Keratinocyte (primary cell): ENCODE results near the gene RAB11A. TPM values are rescaled to one million over a fixed set of nuclear protein-coding genes. Genes with fewer than 3 reads are reported as not detected.

Experiments used
- DNase-seq: peaks from one replicate; pipeline ENCODE4 v3.0.0-alpha.2; 2011; ENCODE audit warnings: low read depth, missing footprints, low spot score
- FAIRE-seq: peaks from 2 replicates; lab custom pipeline; 2011; peaks lifted over from hg19 to GRCh38; lab: Jason Lieb, UNC
- H2AFZ ChIP-seq: 2 replicates; pipeline ENCODE4 v1.6.0; 2012; ENCODE audit warnings: low read length, control low read depth, inconsistent platforms; ENCODE audit not compliant: control insufficient read depth
- H3K27ac ChIP-seq: 2 replicates; pipeline ENCODE4 v1.5.1; 2011; ENCODE audit warnings: low read length; ENCODE audit not compliant: control insufficient read depth, insufficient read depth
- H3K27me3 ChIP-seq: 3 replicates; pipeline ENCODE4 v1.6.0; 2011; ENCODE audit warnings: low read length; ENCODE audit not compliant: control insufficient read depth, insufficient read depth; ENCODE audit errors: extremely low read depth
- H3K36me3 ChIP-seq, 2 experiments: 2 replicates in 1 of 2; 3 replicates in 1 of 2; pipeline ENCODE4 v1.5.1; 2011; ENCODE audit warnings: low read length in 2 of 2, mild to moderate bottlenecking in 1 of 2; ENCODE audit not compliant: control insufficient read depth in 2 of 2, insufficient read depth in 2 of 2; ENCODE audit errors: extremely low read depth in 1 of 2
- H3K4me1 ChIP-seq: 3 replicates; pipeline ENCODE4 v1.5.1; 2011; ENCODE audit warnings: low read length; ENCODE audit not compliant: control insufficient read depth, insufficient read depth; ENCODE audit errors: extremely low read depth
- H3K4me2 ChIP-seq: 3 replicates; pipeline ENCODE4 v1.6.0; 2011; ENCODE audit warnings: low read depth, low read length; ENCODE audit not compliant: control insufficient read depth, insufficient read depth; ENCODE audit errors: extremely low read depth
- H3K4me3 ChIP-seq, 3 experiments: fragments of 200-600 bp in 1 of 3; sonication (generic) in 1 of 3; 2 replicates in 2 of 3; 3 replicates in 1 of 3; pipeline ENCODE4 v1.5.1; 2011 to 2016; ENCODE audit warnings: low read length in 3 of 3, mild to moderate bottlenecking in 3 of 3, control low read depth in 2 of 3, inconsistent platforms in 1 of 3, low read depth in 1 of 3, mixed read lengths in 1 of 3, mixed run types in 1 of 3, moderate library complexity in 1 of 3; ENCODE audit not compliant: control insufficient read depth in 2 of 3, insufficient read depth in 2 of 3; ENCODE audit errors: extremely low read depth in 1 of 3
- H3K79me2 ChIP-seq: 2 replicates; pipeline ENCODE4 v1.6.0; 2012; ENCODE audit warnings: low read length; ENCODE audit not compliant: control insufficient read depth, insufficient read depth
- H3K9ac ChIP-seq: 3 replicates; pipeline ENCODE4 v1.6.0; 2011; ENCODE audit warnings: low read length; ENCODE audit not compliant: control insufficient read depth, insufficient read depth; ENCODE audit errors: extremely low read depth
- H3K9me1 ChIP-seq: 3 replicates; pipeline ENCODE4 v1.6.0; 2011; ENCODE audit warnings: low read length; ENCODE audit not compliant: control insufficient read depth, insufficient read depth; ENCODE audit errors: extremely low read depth
- H3K9me3 ChIP-seq: 2 replicates; pipeline ENCODE4 v1.5.1; 2012; ENCODE audit warnings: low read depth, low read length; ENCODE audit not compliant: control insufficient read depth
- H4K20me1 ChIP-seq: 3 replicates; pipeline ENCODE4 v1.6.0; 2011; ENCODE audit warnings: low read length; ENCODE audit not compliant: control insufficient read depth, insufficient read depth; ENCODE audit errors: extremely low read depth
- EZH2 ChIP-seq: IDR thresholded peaks from one replicate; pipeline ENCODE4 v1.6.1; 2012; ENCODE audit warnings: inconsistent platforms, mild to moderate bottlenecking, low read length, moderate library complexity
- dilution Hi-C: fragments of 300-500 bp; cut with MboI; formaldehyde crosslinking; loops from one replicate; pipeline ENCODE4 v1.7.0; 2020; ENCODE audit warnings: low sequenced_read_pairs; ENCODE audit not compliant: extremely low pct_ligation_motif_present
- polyA plus RNA-seq, 5 experiments: library from polyadenylated mRNA; depleted of rRNA in 3 of 5; stranded (reverse) in 3 of 5; stranded (forward) in 1 of 5; unstranded in 1 of 5; fragments of >200 nt; gene quantifications; 1 replicate in 1 of 5; 2 replicates in 3 of 5; 3 replicates in 1 of 5; pipeline versions ENCODE4 v1.2.1 to v1.2.3, GENCODE V29; 2011 to 2012; ENCODE audit warnings: missing spikeins in 2 of 5, low read depth in 1 of 5, low replicate concordance in 1 of 5
- TF ChIP-seq, protein P1 (sequence below), 3 experiments: IDR thresholded peaks in 1 of 3; conservative IDR thresholded peaks in 1 of 3; optimal IDR thresholded peaks in 1 of 3; 2 replicates in 2 of 3; 3 replicates in 1 of 3; pipeline versions ENCODE3 to v1.5.1; 2011; ENCODE audit warnings: low read length in 3 of 3, mild to moderate bottlenecking in 3 of 3, moderate library complexity in 2 of 3, control low read depth in 1 of 3, inconsistent platforms in 1 of 3; ENCODE audit not compliant: insufficient read depth in 2 of 3; ENCODE audit errors: extremely low read depth in 1 of 3

RAB11A gene
- polyA plus RNA-seq, 1 donor (not counting 4 experiments of a cell fraction or from before 2014, with no cell fraction given), result 537 TPM

DNA sequence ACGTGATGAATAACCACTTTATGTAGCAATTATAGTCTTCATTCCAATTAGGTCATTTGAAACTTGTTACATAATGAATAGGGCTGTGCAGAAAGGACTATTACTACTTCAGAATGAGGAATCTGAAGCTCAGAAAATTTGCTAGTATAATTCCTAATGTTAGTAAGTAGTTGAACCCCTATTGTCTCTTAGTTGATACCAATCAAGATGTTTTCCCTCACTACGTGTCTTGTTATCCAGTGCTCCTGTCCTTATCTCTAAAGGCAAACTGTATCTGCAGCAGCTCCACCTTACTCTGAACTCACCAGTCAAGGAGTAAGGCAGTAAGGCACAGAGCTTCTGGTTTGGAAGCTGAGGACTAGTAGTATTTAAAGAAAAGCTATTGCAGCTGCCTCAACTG lies 32.0 kb downstream of the RAB11A start:
- Histone ChIP-seq H2AFZ (no peak overlapping the region), H3K9me1 (peaks cover 5% of the 10 kb centered on the region), H3K4me2 (no peak overlapping the region), H3K4me1 (peaks cover 24% of the 10 kb centered on the region), H3K9me3 (no peaks in the 10 kb centered on the region), H4K20me1 (no peaks in the 10 kb centered on the region), H3K9ac (no peak overlapping the region), H3K4me3 (no peak overlapping the region), H3K27ac (no peak overlapping the region), H3K27me3 (no peaks in the 10 kb centered on the region), H3K36me3 (peaks cover 33 to 35% of the 10 kb centered on the region in 2 experiments), H3K79me2 (peaks cover 5% of the 10 kb centered on the region)
- dilution Hi-C loops, result no loop called here
- TF ChIP-seq, protein P1, sequence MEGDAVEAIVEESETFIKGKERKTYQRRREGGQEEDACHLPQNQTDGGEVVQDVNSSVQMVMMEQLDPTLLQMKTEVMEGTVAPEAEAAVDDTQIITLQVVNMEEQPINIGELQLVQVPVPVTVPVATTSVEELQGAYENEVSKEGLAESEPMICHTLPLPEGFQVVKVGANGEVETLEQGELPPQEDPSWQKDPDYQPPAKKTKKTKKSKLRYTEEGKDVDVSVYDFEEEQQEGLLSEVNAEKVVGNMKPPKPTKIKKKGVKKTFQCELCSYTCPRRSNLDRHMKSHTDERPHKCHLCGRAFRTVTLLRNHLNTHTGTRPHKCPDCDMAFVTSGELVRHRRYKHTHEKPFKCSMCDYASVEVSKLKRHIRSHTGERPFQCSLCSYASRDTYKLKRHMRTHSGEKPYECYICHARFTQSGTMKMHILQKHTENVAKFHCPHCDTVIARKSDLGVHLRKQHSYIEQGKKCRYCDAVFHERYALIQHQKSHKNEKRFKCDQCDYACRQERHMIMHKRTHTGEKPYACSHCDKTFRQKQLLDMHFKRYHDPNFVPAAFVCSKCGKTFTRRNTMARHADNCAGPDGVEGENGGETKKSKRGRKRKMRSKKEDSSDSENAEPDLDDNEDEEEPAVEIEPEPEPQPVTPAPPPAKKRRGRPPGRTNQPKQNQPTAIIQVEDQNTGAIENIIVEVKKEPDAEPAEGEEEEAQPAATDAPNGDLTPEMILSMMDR (optimal IDR thresholded peaks at IDR 0.05 in 1 of 3, IDR thresholded peaks at IDR 0.05 in 1 of 3, conservative IDR thresholded peaks at IDR 0.05 in 1 of 3; ENCODE audit: extremely low read depth in 1 of 3, insufficient read depth in 2 of 3, low read length in 3 of 3), result no peak
- TF ChIP-seq EZH2, result no peak
- no peak for FAIRE-seq
- DNase-seq, result no peak

DNA sequence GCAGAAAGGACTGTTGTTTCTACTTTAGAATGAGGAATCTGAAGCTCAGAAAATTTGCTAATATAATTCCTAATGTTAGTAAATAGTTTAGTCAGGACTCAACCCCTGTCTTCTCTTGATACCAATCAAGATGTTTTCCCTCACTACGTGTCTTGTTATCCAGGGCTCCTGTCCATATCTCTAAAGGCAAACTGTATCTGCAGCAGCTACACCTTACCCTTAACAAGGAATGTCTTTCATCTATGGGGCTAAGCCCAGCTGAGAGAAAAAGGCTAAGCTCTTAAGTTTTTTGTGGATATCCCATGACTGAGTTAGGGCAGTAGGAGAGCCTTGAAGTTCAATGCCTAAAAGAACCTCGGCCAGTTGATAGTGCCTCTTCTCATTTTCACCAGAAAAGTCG lies 32.5 kb downstream of the RAB11A start:
- Histone ChIP-seq H3K9ac (no peak overlapping the region), H3K4me2 (peak overlapping the region; percentile 29), H3K27ac (peak overlapping the region; percentile 30), H3K4me1 (peaks cover 29% of the 10 kb centered on the region), H3K4me3 (no peak overlapping the region), H2AFZ (no peak overlapping the region), H3K36me3 (peaks cover 32 to 35% of the 10 kb centered on the region in 2 experiments), H3K27me3 (no peaks in the 10 kb centered on the region), H3K9me1 (peaks cover 5% of the 10 kb centered on the region), H3K9me3 (no peaks in the 10 kb centered on the region), H3K79me2 (peaks cover 5% of the 10 kb centered on the region), H4K20me1 (no peaks in the 10 kb centered on the region)
- TF ChIP-seq, protein P1 (optimal IDR thresholded peaks at IDR 0.05 in 1 of 3, IDR thresholded peaks at IDR 0.05 in 1 of 3, conservative IDR thresholded peaks at IDR 0.05 in 1 of 3; ENCODE audit: extremely low read depth in 1 of 3, insufficient read depth in 2 of 3, low read length in 3 of 3), result no peak
- TF ChIP-seq EZH2, result no peak
- DNase-seq (no peak), FAIRE-seq (no peak)
- dilution Hi-C loops, result no loop called here
